Skeletal muscle tissue (tissue), 4 donors: ENCODE data around the gene KAT7. TPM values are rescaled to one million over a fixed set of nuclear protein-coding genes. Genes with fewer than 3 reads are reported as not detected.

ENCODE experiments used
- H3K27ac ChIP-seq: one replicate; pipeline ENCODE4 v1.7.0; 2013; ENCODE audit warnings: mild to moderate bottlenecking, low read depth, low read length, inconsistent platforms
- H3K27me3 ChIP-seq, 3 donors: one replicate each; pipeline ENCODE4 v1.7.0; 2013; ENCODE audit warnings: low read length in 3 of 3; ENCODE audit not compliant: control insufficient read depth in 3 of 3, insufficient read depth in 3 of 3
- H3K36me3 ChIP-seq, 3 donors: one replicate each; pipeline ENCODE4 v1.7.0; 2013; ENCODE audit warnings: low read length in 3 of 3; ENCODE audit not compliant: control insufficient read depth in 3 of 3, insufficient read depth in 3 of 3
- H3K4me1 ChIP-seq, 3 donors: one replicate each; pipeline ENCODE4 v1.7.0; 2013; ENCODE audit warnings: low read length in 3 of 3, mild to moderate bottlenecking in 3 of 3; ENCODE audit not compliant: control insufficient read depth in 3 of 3, insufficient read depth in 3 of 3
- H3K4me3 ChIP-seq, 3 donors: one replicate each; pipeline ENCODE4 v1.7.0; 2013; ENCODE audit warnings: low read length in 3 of 3
- H3K9ac ChIP-seq, 3 donors: one replicate each; pipeline ENCODE4 v1.7.0; 2013; ENCODE audit warnings: low read length in 3 of 3, mild to moderate bottlenecking in 3 of 3, moderate library complexity in 2 of 3, low read depth in 1 of 3
- H3K9me3 ChIP-seq, 3 donors: one replicate each; pipeline ENCODE4 v1.7.0; 2013; ENCODE audit warnings: low read length in 3 of 3; ENCODE audit not compliant: control insufficient read depth in 3 of 3
- total RNA-seq: library from RNA; depleted of rRNA; stranded (reverse); fragments of >200 nt; gene quantifications from one replicate; pipeline ENCODE4 v1.2.3, GENCODE V29; 2014
- donor health status: Osteomylitis.

Gene KAT7
- total RNA-seq, 1 donor from 2014 or later: 23.5 TPM

DNA sequence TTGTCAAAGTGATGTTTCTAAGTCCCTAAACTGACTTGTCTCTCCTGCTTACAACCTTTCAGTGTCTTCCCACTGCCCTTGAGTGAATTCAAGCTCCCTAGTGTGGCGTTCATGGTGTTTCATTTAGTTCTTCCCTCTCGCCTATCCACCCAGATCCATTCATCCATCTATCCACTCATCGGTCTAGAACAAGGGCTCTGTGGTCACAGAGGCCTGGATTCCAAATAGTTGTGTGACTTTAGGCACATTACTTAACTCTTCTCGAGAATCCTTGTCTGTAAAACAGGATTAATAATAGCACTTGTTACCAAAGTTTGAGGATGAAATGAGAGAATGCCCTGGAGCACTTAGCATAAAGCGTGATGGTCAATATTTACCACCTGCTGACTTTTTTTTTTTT lies 60.3 kb downstream of the KAT7 start:
- Histone ChIP-seq H3K9ac (no peak overlapping the region), H3K9me3 (no peaks in the 10 kb centered on the region), H3K27me3 (no peaks in the 10 kb centered on the region), H3K4me1 (peaks cover 39 to 67% (median 49%) of the 10 kb centered on the region in 3 donors), H3K36me3 (peaks cover 0 to 5% (median 4%) of the 10 kb centered on the region in 3 donors), H3K27ac (no peak overlapping the region), H3K4me3 (no peak overlapping the region)

- Histone ChIP-seq H3K9me3 (no peaks in the 10 kb centered on the region), H3K4me1 (peaks cover 34 to 52% (median 38%) of the 10 kb centered on the region in 3 donors), H3K9ac (peak overlapping the region in 1 of 3 donors; percentile 64), H3K36me3 (peaks cover 0 to 5% (median 4%) of the 10 kb centered on the region in 3 donors), H3K4me3 (peak overlapping the region in 2 of 3 donors; percentile 72 to 82), H3K27me3 (no peaks in the 10 kb centered on the region), H3K27ac (peak overlapping the region; percentile 39)
These were observed 61.7 kb downstream of the KAT7 start for GRCh38 chr17:49850218-49850610.

DNA sequence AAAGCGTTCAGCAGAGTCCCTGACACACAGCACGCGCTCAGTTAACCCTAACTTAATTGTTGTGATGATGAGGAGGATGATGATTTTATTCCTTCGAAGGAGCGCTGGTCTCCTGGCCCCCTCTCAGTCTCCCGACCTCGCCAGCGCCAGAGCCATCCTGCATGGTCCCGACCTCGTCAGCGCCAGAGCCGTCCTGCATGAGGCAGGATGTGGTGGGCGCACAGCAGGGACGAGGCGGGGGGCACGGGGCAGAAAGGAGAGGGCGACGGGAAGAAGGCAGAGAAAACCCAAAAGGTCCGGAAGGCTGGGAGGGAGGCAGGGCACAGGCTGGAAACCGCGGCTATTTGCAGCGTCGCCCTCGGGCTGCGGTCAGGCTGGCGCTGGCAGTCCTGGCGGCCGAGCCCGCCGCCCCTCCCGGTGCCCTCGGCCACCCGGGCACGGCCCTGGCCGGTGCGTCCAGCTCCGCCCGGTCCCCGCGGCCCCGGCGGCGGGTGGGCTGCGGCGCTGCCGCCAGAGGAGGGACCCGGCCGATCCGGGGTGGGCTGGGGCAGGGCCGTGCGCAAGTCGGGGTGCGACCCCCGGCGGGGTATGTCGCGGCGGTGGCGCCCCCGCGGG lies 62.4 kb downstream of the KAT7 start:
- Histone ChIP-seq H3K4me3 (peak overlapping the region; percentile 66 to 82 (median 72)), H3K4me1 (peaks cover 27 to 46% (median 32%) of the 10 kb centered on the region in 3 donors), H3K9ac (peak overlapping the region; percentile 64 to 82 (median 68)), H3K9me3 (no peaks in the 10 kb centered on the region), H3K27me3 (no peaks in the 10 kb centered on the region), H3K36me3 (peaks cover 0 to 5% (median 4%) of the 10 kb centered on the region in 3 donors), H3K27ac (peak overlapping the region; percentile 39)

- Histone ChIP-seq H3K27me3 (no peaks in the 10 kb centered on the region), H3K27ac (peak overlapping the region; percentile 12), H3K36me3 (peaks cover 0 to 3% (median under 1%) of the 10 kb centered on the region in 3 donors), H3K4me3 (peak overlapping the region; percentile 72 to 82 (median 75)), H3K4me1 (peaks cover 23 to 38% (median 25%) of the 10 kb centered on the region in 3 donors), H3K9me3 (no peaks in the 10 kb centered on the region), H3K9ac (peak overlapping the region; percentile 53 to 82 (median 57))
These were observed 63.2 kb downstream of the KAT7 start for GRCh38 chr17:49851387-49852291.

GRCh38 chr17:49853470-49854015 lies 65.1 kb downstream of the KAT7 start:
- Histone ChIP-seq H3K9me3 (no peaks in the 10 kb centered on the region), H3K4me1 (peaks cover 14 to 25% (median 17%) of the 10 kb centered on the region in 3 donors), H3K36me3 (no peaks in the 10 kb centered on the region), H3K27ac (no peak overlapping the region), H3K4me3 (no peak overlapping the region), H3K27me3 (no peaks in the 10 kb centered on the region), H3K9ac (no peak overlapping the region)

GRCh38 chr17:49854126-49854525 lies 65.6 kb downstream of the KAT7 start:
- peaks cover 14 to 25% (median 17%) of the 10 kb centered on the region in 3 donors for H3K4me1 ChIP-seq
- H3K4me3 ChIP-seq: no peak overlapping the region

DNA sequence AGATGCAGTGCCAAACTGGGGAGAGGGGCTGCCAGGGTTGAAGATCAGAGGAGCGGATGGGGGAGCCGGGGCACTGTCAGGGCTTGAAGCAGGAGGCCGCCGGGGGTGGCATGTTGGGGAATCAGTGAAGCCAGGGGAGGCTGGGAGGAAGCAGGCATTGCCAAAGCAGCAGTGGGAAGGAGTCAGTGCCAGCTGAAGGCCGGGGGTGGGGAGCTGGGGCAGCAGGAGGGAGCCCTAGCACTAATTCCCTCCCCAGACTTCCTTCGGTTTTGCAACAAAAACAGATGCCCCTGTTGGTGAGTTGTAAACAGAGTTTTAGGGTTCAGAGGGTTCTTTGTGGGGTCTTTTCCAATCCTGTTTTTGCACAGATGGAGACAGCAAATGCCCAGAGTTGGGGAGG lies 70.3 kb downstream of the KAT7 start:
- peaks cover 3 to 4% (median 4%) of the 10 kb centered on the region in 3 donors for H3K27me3 ChIP-seq
- no peak overlapping the region for H3K9ac ChIP-seq
- H3K9me3 ChIP-seq: no peaks in the 10 kb centered on the region
- H3K4me1 ChIP-seq: peaks cover 0 to 11% (median 0%) of the 10 kb centered on the region in 3 donors
- H3K36me3 ChIP-seq: peaks cover 0 to under 1% (median 0%) of the 10 kb centered on the region in 3 donors
- H3K27ac ChIP-seq: no peak overlapping the region
- H3K4me3 ChIP-seq: no peak overlapping the region

More at GRCh38 chr17:49854126-49854525, 65.6 kb downstream of the KAT7 start:
- Histone ChIP-seq H3K27ac (no peak overlapping the region), H3K9ac (no peak overlapping the region), H3K36me3 (no peaks in the 10 kb centered on the region), H3K27me3 (no peaks in the 10 kb centered on the region), H3K9me3 (no peaks in the 10 kb centered on the region)

- H3K27me3 ChIP-seq: peaks cover 3 to 4% (median 4%) of the 10 kb centered on the region in 3 donors
- H3K4me3 ChIP-seq: no peak overlapping the region
- no peak overlapping the region for H3K27ac ChIP-seq
- H3K4me1 ChIP-seq: peaks cover 0 to 11% (median 0%) of the 10 kb centered on the region in 3 donors
- H3K36me3 ChIP-seq: peaks cover 0 to 3% (median 0%) of the 10 kb centered on the region in 3 donors
- H3K9ac ChIP-seq: no peak overlapping the region
- H3K9me3 ChIP-seq: no peaks in the 10 kb centered on the region
These were observed 71.8 kb downstream of the KAT7 start for GRCh38 chr17:49859991-49860953.
